ENCODE data around the gene TRAK1. TPM values are rescaled to one million over a fixed set of nuclear protein-coding genes. Genes with fewer than 3 reads are reported as not detected.

Gene TRAK1
- total and polyA plus RNA-seq, 10 of the 15 experiments (the other 5 are each of a cell fraction or from before 2014, with no cell fraction given), result 6.6 to 46.2 (median 23.7) TPM

GRCh38 chr3:42236611-42237010, 145.5 kb downstream of the TRAK1 start:
- FAIRE-seq (no peak), DNase-seq (ENCODE audit: low read depth, low spot score) (no peak), ATAC-seq (no peak)
- ChIA-PET SMC1A (ENCODE audit: uncharacterized antibody, unreplicated experiment) (no interaction called here), POLR2A (no interaction called here), CTCF (interaction anchor here (0.8 kb wide), 1 partner anchor 11 kb away, joined by 3 read pairs; no protein-coding TSS in a partner anchor), RAD21 (ENCODE audit: unreplicated experiment) (no interaction called here)
- Histone ChIP-seq H3K4me1 (ENCODE audit: control insufficient read depth, insufficient read depth, low read length) (no peaks in the 10 kb centered on the region), H3K36me3 (ENCODE audit: control insufficient read depth in 2 of 2, insufficient read depth in 2 of 2, low read length in 1 of 2) (no peaks in the 10 kb centered on the region), H3K4me3 (no peak overlapping the region), H3K9ac (ENCODE audit: control insufficient read depth, insufficient read depth, low read length) (no peak overlapping the region), H3K27me3 (replicated peaks in 1 of 2; ENCODE audit: control insufficient read depth in 2 of 2, insufficient read depth in 2 of 2, low read length in 1 of 2) (no peaks in the 10 kb centered on the region), H3K9me3 (replicated peaks; ENCODE audit: control insufficient read depth, insufficient read depth, low read length) (peaks cover 7% of the 10 kb centered on the region; the same call in 2 of the 3 replicates), H3K79me2 (ENCODE audit: control insufficient read depth, insufficient read depth, low read length) (no peaks in the 10 kb centered on the region), H3K27ac (ENCODE audit: control insufficient read depth, insufficient read depth) (no peak overlapping the region), H4K20me1 (ENCODE audit: control insufficient read depth, insufficient read depth) (no peaks in the 10 kb centered on the region), H2AFZ (ENCODE audit: control insufficient read depth, low read depth, low read length) (no peak overlapping the region), H3K4me2 (ENCODE audit: control insufficient read depth, insufficient read depth) (no peak overlapping the region)
- no TSS peak for BruUV-seq (replicated peaks)
- in situ Hi-C loops (cut with MboI), result no loop called here
- intact Hi-C loops (cut with micrococcal nuclease; ENCODE audit: unreplicated experiment), result no loop called here
- 55% methylated on average over 2 of the region's 2 CpGs for WGBS (ENCODE audit: insufficient coverage, insufficient replicate concordance, low lambda C conversion rate, missing lambda C conversion rate)
- TF ChIP-seq, protein P1, sequence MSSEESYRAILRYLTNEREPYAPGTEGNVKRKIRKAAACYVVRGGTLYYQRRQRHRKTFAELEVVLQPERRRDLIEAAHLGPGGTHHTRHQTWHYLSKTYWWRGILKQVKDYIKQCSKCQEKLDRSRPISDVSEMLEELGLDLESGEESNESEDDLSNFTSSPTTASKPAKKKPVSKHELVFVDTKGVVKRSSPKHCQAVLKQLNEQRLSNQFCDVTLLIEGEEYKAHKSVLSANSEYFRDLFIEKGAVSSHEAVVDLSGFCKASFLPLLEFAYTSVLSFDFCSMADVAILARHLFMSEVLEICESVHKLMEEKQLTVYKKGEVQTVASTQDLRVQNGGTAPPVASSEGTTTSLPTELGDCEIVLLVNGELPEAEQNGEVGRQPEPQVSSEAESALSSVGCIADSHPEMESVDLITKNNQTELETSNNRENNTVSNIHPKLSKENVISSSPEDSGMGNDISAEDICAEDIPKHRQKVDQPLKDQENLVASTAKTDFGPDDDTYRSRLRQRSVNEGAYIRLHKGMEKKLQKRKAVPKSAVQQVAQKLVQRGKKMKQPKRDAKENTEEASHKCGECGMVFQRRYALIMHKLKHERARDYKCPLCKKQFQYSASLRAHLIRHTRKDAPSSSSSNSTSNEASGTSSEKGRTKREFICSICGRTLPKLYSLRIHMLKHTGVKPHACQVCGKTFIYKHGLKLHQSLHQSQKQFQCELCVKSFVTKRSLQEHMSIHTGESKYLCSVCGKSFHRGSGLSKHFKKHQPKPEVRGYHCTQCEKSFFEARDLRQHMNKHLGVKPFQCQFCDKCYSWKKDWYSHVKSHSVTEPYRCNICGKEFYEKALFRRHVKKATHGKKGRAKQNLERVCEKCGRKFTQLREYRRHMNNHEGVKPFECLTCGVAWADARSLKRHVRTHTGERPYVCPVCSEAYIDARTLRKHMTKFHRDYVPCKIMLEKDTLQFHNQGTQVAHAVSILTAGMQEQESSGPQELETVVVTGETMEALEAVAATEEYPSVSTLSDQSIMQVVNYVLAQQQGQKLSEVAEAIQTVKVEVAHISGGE (CRISPR knock-in tag; IDR thresholded peaks at IDR 0.05), result no peak
- no peak for TF ChIP-seq CEBPZ (IDR thresholded peaks at IDR 0.05; ENCODE audit: low read depth, low read length)
- no peak for TF ChIP-seq NBN (IDR thresholded peaks at IDR 0.05)
- TF ChIP-seq SPI1 (IDR thresholded peaks at IDR 0.05; ENCODE audit: borderline replicate concordance, insufficient read depth, low read depth, low read length), result no peak
- TF ChIP-seq, protein P2, sequence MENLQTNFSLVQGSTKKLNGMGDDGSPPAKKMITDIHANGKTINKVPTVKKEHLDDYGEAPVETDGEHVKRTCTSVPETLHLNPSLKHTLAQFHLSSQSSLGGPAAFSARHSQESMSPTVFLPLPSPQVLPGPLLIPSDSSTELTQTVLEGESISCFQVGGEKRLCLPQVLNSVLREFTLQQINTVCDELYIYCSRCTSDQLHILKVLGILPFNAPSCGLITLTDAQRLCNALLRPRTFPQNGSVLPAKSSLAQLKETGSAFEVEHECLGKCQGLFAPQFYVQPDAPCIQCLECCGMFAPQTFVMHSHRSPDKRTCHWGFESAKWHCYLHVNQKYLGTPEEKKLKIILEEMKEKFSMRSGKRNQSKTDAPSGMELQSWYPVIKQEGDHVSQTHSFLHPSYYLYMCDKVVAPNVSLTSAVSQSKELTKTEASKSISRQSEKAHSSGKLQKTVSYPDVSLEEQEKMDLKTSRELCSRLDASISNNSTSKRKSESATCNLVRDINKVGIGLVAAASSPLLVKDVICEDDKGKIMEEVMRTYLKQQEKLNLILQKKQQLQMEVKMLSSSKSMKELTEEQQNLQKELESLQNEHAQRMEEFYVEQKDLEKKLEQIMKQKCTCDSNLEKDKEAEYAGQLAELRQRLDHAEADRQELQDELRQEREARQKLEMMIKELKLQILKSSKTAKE (IDR thresholded peaks at IDR 0.05; ENCODE audit: low read depth, poor library complexity, severe bottlenecking), result no peak
- TF ChIP-seq E2F4 (IDR thresholded peaks at IDR 0.05; ENCODE audit: low read depth, low read length), result no peak
- no peak for TF ChIP-seq SUZ12 (IDR thresholded peaks at IDR 0.05; ENCODE audit: unreplicated experiment)
- no peak for TF ChIP-seq NR2C2 (IDR thresholded peaks at IDR 0.05; ENCODE audit: borderline replicate concordance, control insufficient read depth, insufficient read length, low read depth)
- no peak for TF ChIP-seq CEBPB (IDR thresholded peaks at IDR 0.05; ENCODE audit: borderline replicate concordance in 1 of 2, low read depth in 2 of 2, low read length in 2 of 2)
- no peak for TF ChIP-seq E2F8 (IDR thresholded peaks at IDR 0.05; ENCODE audit: low read depth, partially characterized antibody)

Measured in GM12878 (cell line).